K562 (cell line): ENCODE results near the gene NDFIP2. TPM values are rescaled to one million over a fixed set of nuclear protein-coding genes. Genes with fewer than 3 reads are reported as not detected.

Experiments
- ATF3 ChIP-seq, 2 experiments: fragments of 450-650 bp in 1 of 2; sonication (generic) in 1 of 2; formaldehyde crosslinking in 1 of 2; IDR thresholded peaks in 1 of 2; conservative IDR thresholded peaks in 1 of 2; 2 replicates each; pipeline versions ENCODE4 v1.6.1 to v1.8.1; 2016 to 2023; ENCODE audit warnings: mild to moderate bottlenecking in 2 of 2, moderate library complexity in 2 of 2, inconsistent platforms in 1 of 2, missing genetic modification reagents in 1 of 2
- MTA3 ChIP-seq: fragments of 450-650 bp; formaldehyde crosslinking; IDR thresholded peaks from 2 replicates; pipeline ENCODE4 v1.6.1; 2017; ENCODE audit warnings: mild to moderate bottlenecking, borderline replicate concordance
- ZNF318 ChIP-seq, 2 experiments: fragments of 450-650 bp; IDR thresholded peaks; 2 replicates each; pipeline ENCODE4 v1.6.1; 2016; ENCODE audit warnings: mild to moderate bottlenecking in 2 of 2, borderline replicate concordance in 1 of 2, low read depth in 1 of 2, moderate library complexity in 1 of 2
- polyA plus RNA-seq, 8 experiments: library from polyadenylated mRNA; depleted of rRNA in 4 of 8; stranded (reverse) in 5 of 8; unstranded in 3 of 8; fragments of >200 nt; fragmentation: Nextera tagmentation in 2 of 8; fragmentation: Illumina TruSeq in 1 of 8; extraction: Ambion mirVana in 2 of 8; extraction: Trizol in 1 of 8; gene quantifications; 2 replicates each; pipeline versions ENCODE4 v1.2.1 to v1.2.3, GENCODE V29; 2011 to 2014; ENCODE audit warnings: inconsistent platforms in 1 of 8, missing spikeins in 1 of 8
- total RNA-seq, 7 experiments: library from RNA; depleted of rRNA in 6 of 7; stranded (reverse); fragments of >200 nt in 6 of 7; fragmentation: Illumina TruSeq in 2 of 7; extraction: Trizol in 2 of 7; gene quantifications; 2 replicates each; pipeline versions ENCODE4 v1.2.1 to v1.2.3, GENCODE V29; 2011 to 2021; ENCODE audit warnings: low replicate concordance in 1 of 7

Gene NDFIP2
- total and polyA plus RNA-seq, 9 of the 15 experiments (the other 6 are each of a cell fraction or from before 2014, with no cell fraction given) = 13.4 to 54.4 (median 27.8) TPM

GRCh38 chr13:79434556-79434955 is 46.4 kb upstream of the NDFIP2 start (continued):
- TF ChIP-seq ZNF318 (IDR thresholded peaks at IDR 0.05; ENCODE audit: borderline replicate concordance in 1 of 2, low read depth in 1 of 2) = no peak
- peak; percentile 59; the same call in 1 of the 2 replicates for TF ChIP-seq ATF3 (IDR thresholded peaks at IDR 0.05)
- no peak for TF ChIP-seq ATF3 (CRISPR knock-in tag; conservative IDR thresholded peaks at IDR 0.05)
- no peak for TF ChIP-seq MTA3
- TF ChIP-seq, all 486 proteins: peak for 6
